Activated T-helper 17 cell treated with anti-CD3 and anti-CD28 coated beads, Interleukin-2, amount 50 U/mL, for 72 hours (primary cell): ENCODE measurements around the gene PLA2G2A. TPM values are rescaled to one million over a fixed set of nuclear protein-coding genes. Genes with fewer than 3 reads are reported as not detected.

Source experiments
- ATAC-seq: fragments of 150-1000 bp; cut with Tn5 transposase; replicated peaks from 2 replicates; pipeline ENCODE4 v1.10.0; 2021; ENCODE audit warnings: mild to moderate bottlenecking, moderate library complexity
- H3K27ac Mint-ChIP-seq: one replicate; pipeline ENCODE4 v1.8.0; 2022; ENCODE audit warnings: mixed read lengths
- H3K27me3 Mint-ChIP-seq: one replicate; pipeline ENCODE4 v1.8.0; 2022; ENCODE audit warnings: mixed read lengths
- H3K36me3 Mint-ChIP-seq: one replicate; pipeline ENCODE4 v1.8.0; 2022; ENCODE audit warnings: low read depth, mild to moderate bottlenecking, mixed read lengths
- H3K4me1 Mint-ChIP-seq: one replicate; pipeline ENCODE4 v1.8.0; 2022; ENCODE audit warnings: mixed read lengths
- H3K4me3 Mint-ChIP-seq: one replicate; pipeline ENCODE4 v1.8.0; 2022; ENCODE audit warnings: mild to moderate bottlenecking, mixed read lengths
- H3K9me3 Mint-ChIP-seq: one replicate; pipeline ENCODE4 v1.8.0; 2022; ENCODE audit warnings: mixed read lengths
- total RNA-seq, 2 donors: library from RNA; stranded (reverse); gene quantifications; one replicate each; pipeline ENCODE4 v1.2.3, GENCODE V29; 2022

PLA2G2A gene
- total RNA-seq, 2 donors from 2014 or later = not detected

GRCh38 chr1:19981507-19982312, 2.3 kb upstream of the PLA2G2A start:
- peaks cover 22% of the 10 kb centered on the region for H3K27me3 Mint-ChIP-seq
- H3K9me3 Mint-ChIP-seq = no peaks in the 10 kb centered on the region
- H3K4me1 Mint-ChIP-seq = no peaks in the 10 kb centered on the region
- no peaks in the 10 kb centered on the region for H3K36me3 Mint-ChIP-seq
- ATAC-seq = no peak
- no peak overlapping the region for H3K4me3 Mint-ChIP-seq
- H3K27ac Mint-ChIP-seq = no peak overlapping the region

GRCh38 chr1:19981170-19981506, 1.7 kb upstream of the PLA2G2A start:
- peaks cover 26% of the 10 kb centered on the region for H3K27me3 Mint-ChIP-seq
- no peaks in the 10 kb centered on the region for H3K36me3 Mint-ChIP-seq
- no peaks in the 10 kb centered on the region for H3K9me3 Mint-ChIP-seq
- ATAC-seq = no peak
- no peak overlapping the region for H3K4me3 Mint-ChIP-seq
- H3K27ac Mint-ChIP-seq = no peak overlapping the region
- H3K4me1 Mint-ChIP-seq = no peaks in the 10 kb centered on the region

GRCh38 chr1:19980314-19980713, 896 bp upstream of the PLA2G2A start:
- H3K4me1 Mint-ChIP-seq = no peaks in the 10 kb centered on the region

GRCh38 chr1:19978143-19978542, 1.3 kb downstream of the PLA2G2A start:
- ATAC-seq = no peak
- Mint-ChIP-seq H3K36me3 (no peaks in the 10 kb centered on the region), H3K4me3 (no peak overlapping the region), H3K4me1 (no peaks in the 10 kb centered on the region), H3K9me3 (no peaks in the 10 kb centered on the region), H3K27ac (no peak overlapping the region), H3K27me3 (peaks cover 26% of the 10 kb centered on the region)

More at GRCh38 chr1:19980314-19980713, 896 bp upstream of the PLA2G2A start:
- Mint-ChIP-seq H3K27me3 (peaks cover 26% of the 10 kb centered on the region), H3K27ac (no peak overlapping the region), H3K36me3 (no peaks in the 10 kb centered on the region), H3K4me3 (no peak overlapping the region), H3K9me3 (no peaks in the 10 kb centered on the region)
- no peak for ATAC-seq

GRCh38 chr1:19976317-19977003, 3.0 kb downstream of the PLA2G2A start:
- peaks cover 24% of the 10 kb centered on the region for H3K27me3 Mint-ChIP-seq
- H3K4me3 Mint-ChIP-seq = no peak overlapping the region
- ATAC-seq = no peak
- no peaks in the 10 kb centered on the region for H3K9me3 Mint-ChIP-seq
- H3K36me3 Mint-ChIP-seq = no peaks in the 10 kb centered on the region
- no peaks in the 10 kb centered on the region for H3K4me1 Mint-ChIP-seq
- H3K27ac Mint-ChIP-seq = no peak overlapping the region

- H3K4me3 Mint-ChIP-seq = no peak overlapping the region
- no peaks in the 10 kb centered on the region for H3K4me1 Mint-ChIP-seq
- no peak overlapping the region for H3K27ac Mint-ChIP-seq
- no peaks in the 10 kb centered on the region for H3K36me3 Mint-ChIP-seq
- H3K27me3 Mint-ChIP-seq = peaks cover 23% of the 10 kb centered on the region
- H3K9me3 Mint-ChIP-seq = no peaks in the 10 kb centered on the region
- no peak for ATAC-seq
Observed at GRCh38 chr1:19975423-19976193, 3.8 kb downstream of the PLA2G2A start.

- Mint-ChIP-seq H3K4me1 (no peaks in the 10 kb centered on the region), H3K27me3 (peaks cover 26% of the 10 kb centered on the region), H3K4me3 (no peak overlapping the region), H3K9me3 (no peaks in the 10 kb centered on the region), H3K36me3 (no peaks in the 10 kb centered on the region), H3K27ac (no peak overlapping the region)
- ATAC-seq = peak; percentile 52
Observed at GRCh38 chr1:19974822-19975416, 4.5 kb downstream of the PLA2G2A start.

- Mint-ChIP-seq H3K27ac (no peak overlapping the region), H3K4me3 (no peak overlapping the region), H3K4me1 (no peaks in the 10 kb centered on the region), H3K9me3 (no peaks in the 10 kb centered on the region), H3K36me3 (no peaks in the 10 kb centered on the region), H3K27me3 (peaks cover 22% of the 10 kb centered on the region)
- ATAC-seq = no peak
Observed at GRCh38 chr1:19973616-19974015, 5.8 kb downstream of the PLA2G2A start.

GRCh38 chr1:19971664-19972063, 7.8 kb downstream of the PLA2G2A start:
- Mint-ChIP-seq H3K27ac (no peak overlapping the region), H3K27me3 (peaks cover 23% of the 10 kb centered on the region), H3K9me3 (no peaks in the 10 kb centered on the region), H3K4me1 (no peaks in the 10 kb centered on the region), H3K4me3 (no peak overlapping the region), H3K36me3 (no peaks in the 10 kb centered on the region)
- ATAC-seq = no peak

- Mint-ChIP-seq H3K27me3 (peaks cover 25% of the 10 kb centered on the region), H3K27ac (no peak overlapping the region), H3K4me3 (no peak overlapping the region)
Observed at GRCh38 chr1:19969898-19970660, 9.3 kb downstream of the PLA2G2A start.

GRCh38 chr1:19967808-19968207, 11.6 kb downstream of the PLA2G2A start:
- Mint-ChIP-seq H3K4me3 (no peak overlapping the region), H3K4me1 (no peaks in the 10 kb centered on the region), H3K27me3 (peaks cover 47% of the 10 kb centered on the region), H3K9me3 (peaks cover 4% of the 10 kb centered on the region), H3K36me3 (no peaks in the 10 kb centered on the region), H3K27ac (no peak overlapping the region)
- ATAC-seq = no peak

More at GRCh38 chr1:19969898-19970660, 9.3 kb downstream of the PLA2G2A start:
- H3K4me1 Mint-ChIP-seq = no peaks in the 10 kb centered on the region
- H3K36me3 Mint-ChIP-seq = no peaks in the 10 kb centered on the region
- no peak for ATAC-seq
- no peaks in the 10 kb centered on the region for H3K9me3 Mint-ChIP-seq

GRCh38 chr1:19964542-19964941, 14.9 kb downstream of the PLA2G2A start:
- no peak overlapping the region for H3K27ac Mint-ChIP-seq
- ATAC-seq = no peak
- H3K27me3 Mint-ChIP-seq = peaks cover 49% of the 10 kb centered on the region
- H3K36me3 Mint-ChIP-seq = no peaks in the 10 kb centered on the region
- no peaks in the 10 kb centered on the region for H3K4me1 Mint-ChIP-seq
- peaks cover 4% of the 10 kb centered on the region for H3K9me3 Mint-ChIP-seq
- no peak overlapping the region for H3K4me3 Mint-ChIP-seq

- peaks cover 4% of the 10 kb centered on the region for H3K9me3 Mint-ChIP-seq
- H3K27ac Mint-ChIP-seq = no peak overlapping the region
- peaks cover 49% of the 10 kb centered on the region for H3K27me3 Mint-ChIP-seq
- H3K4me3 Mint-ChIP-seq = no peak overlapping the region
- no peaks in the 10 kb centered on the region for H3K36me3 Mint-ChIP-seq
- ATAC-seq = no peak
- no peaks in the 10 kb centered on the region for H3K4me1 Mint-ChIP-seq
Observed at GRCh38 chr1:19963636-19964035, 15.8 kb downstream of the PLA2G2A start.

- Mint-ChIP-seq H3K9me3 (peaks cover 4% of the 10 kb centered on the region), H3K27ac (no peak overlapping the region), H3K4me1 (no peaks in the 10 kb centered on the region), H3K36me3 (no peaks in the 10 kb centered on the region), H3K27me3 (peaks cover 47% of the 10 kb centered on the region), H3K4me3 (no peak overlapping the region)
- no peak for ATAC-seq
Observed at GRCh38 chr1:19960591-19960990, 18.8 kb downstream of the PLA2G2A start.
